Upper lobe of right lung (tissue), 1 donor: ENCODE data around the gene C1QL4. TPM values are rescaled to one million over a fixed set of nuclear protein-coding genes. Genes with fewer than 3 reads are reported as not detected.
A peak's percentile ranks its signal among the peaks of the same experiment; 100 is the strongest.

Experiments
- ATAC-seq: fragments of 200-7000 bp; cut with Tn5 transposase; one replicate; pipeline ENCODE4 v1.9.1; 2020; ENCODE audit warnings: mild to moderate bottlenecking, moderate library complexity
- DNase-seq: peaks from one replicate; pipeline ENCODE4 v3.0.0-alpha.2; 2020
- H3K27ac ChIP-seq: fragments of 200-600 bp; one replicate; pipeline ENCODE4 v1.8.0; 2022
- H3K27me3 ChIP-seq: fragments of 200-600 bp; one replicate; pipeline ENCODE4 v1.8.0; 2022; ENCODE audit warnings: mild to moderate bottlenecking
- H3K36me3 ChIP-seq: fragments of 200-600 bp; one replicate; pipeline ENCODE4 v1.8.0; 2022
- H3K4me1 ChIP-seq: fragments of 200-600 bp; one replicate; pipeline ENCODE4 v1.8.0; 2022
- H3K4me3 ChIP-seq: fragments of 200-600 bp; one replicate; pipeline ENCODE4 v1.8.0; 2022; ENCODE audit warnings: mild to moderate bottlenecking
- H3K9me3 ChIP-seq: fragments of 200-600 bp; one replicate; pipeline ENCODE4 v1.8.0; 2022
- intact Hi-C: fragments of 100-400 bp; cut with DNase I; formaldehyde crosslinking; loops from one replicate; pipeline ENCODE4 v1.11.0; 2022
- total RNA-seq: library from RNA; stranded (reverse); fragmentation: NEBNext Ultra II Directional; extraction: Animal tissue kit (Norgen Biotek cat#: 25700); gene quantifications from one replicate; pipeline ENCODE4 v1.2.1, GENCODE V29; 2021
- TF ChIP-seq, protein P1 (sequence below): fragments of 200-600 bp; IDR thresholded peaks from one replicate; pipeline ENCODE4 v1.8.0; 2022; ENCODE audit warnings: antibody characterized with exemption
- donor health status: DM: no; HTN: yes; CAD: no; lungs with severe emphysema.

The C1QL4 gene
- total RNA-seq, 1 donor from 2014 or later, result not detected

DNA sequence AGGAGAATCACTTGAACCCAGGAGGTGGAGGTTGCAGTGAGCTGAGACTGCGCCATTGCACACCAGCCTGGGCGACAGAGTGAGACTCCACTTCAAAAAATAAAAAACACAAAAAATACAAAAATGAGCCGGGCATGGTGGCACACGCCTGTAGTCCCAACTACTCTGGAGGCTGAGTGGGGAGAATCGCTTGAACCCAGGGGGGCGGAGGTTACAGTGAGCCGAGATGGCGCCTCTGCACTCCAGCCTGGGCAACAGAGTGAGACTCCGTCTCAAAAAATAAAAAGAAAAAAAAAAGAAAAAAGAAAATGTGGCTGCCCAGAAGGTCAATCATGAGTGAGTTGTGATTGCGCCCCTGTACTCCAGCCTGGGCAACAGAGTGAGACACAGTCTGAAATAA is 18.9 kb upstream of the C1QL4 start:
- TF ChIP-seq, protein P1, sequence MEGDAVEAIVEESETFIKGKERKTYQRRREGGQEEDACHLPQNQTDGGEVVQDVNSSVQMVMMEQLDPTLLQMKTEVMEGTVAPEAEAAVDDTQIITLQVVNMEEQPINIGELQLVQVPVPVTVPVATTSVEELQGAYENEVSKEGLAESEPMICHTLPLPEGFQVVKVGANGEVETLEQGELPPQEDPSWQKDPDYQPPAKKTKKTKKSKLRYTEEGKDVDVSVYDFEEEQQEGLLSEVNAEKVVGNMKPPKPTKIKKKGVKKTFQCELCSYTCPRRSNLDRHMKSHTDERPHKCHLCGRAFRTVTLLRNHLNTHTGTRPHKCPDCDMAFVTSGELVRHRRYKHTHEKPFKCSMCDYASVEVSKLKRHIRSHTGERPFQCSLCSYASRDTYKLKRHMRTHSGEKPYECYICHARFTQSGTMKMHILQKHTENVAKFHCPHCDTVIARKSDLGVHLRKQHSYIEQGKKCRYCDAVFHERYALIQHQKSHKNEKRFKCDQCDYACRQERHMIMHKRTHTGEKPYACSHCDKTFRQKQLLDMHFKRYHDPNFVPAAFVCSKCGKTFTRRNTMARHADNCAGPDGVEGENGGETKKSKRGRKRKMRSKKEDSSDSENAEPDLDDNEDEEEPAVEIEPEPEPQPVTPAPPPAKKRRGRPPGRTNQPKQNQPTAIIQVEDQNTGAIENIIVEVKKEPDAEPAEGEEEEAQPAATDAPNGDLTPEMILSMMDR, result no peak
- ATAC-seq, result no peak
- H3K4me1 ChIP-seq, result peaks cover 5% of the 10 kb centered on the region
- no peak overlapping the region for H3K4me3 ChIP-seq
- H3K9me3 ChIP-seq, result no peaks in the 10 kb centered on the region
- H3K27me3 ChIP-seq, result peaks cover 32% of the 10 kb centered on the region
- H3K27ac ChIP-seq, result no peak overlapping the region
- DNase-seq, result no peak
- intact Hi-C loops, result loop anchor here (5.0 kb wide), 1 partner anchor 161 kb away; no protein-coding TSS in a partner anchor
- H3K36me3 ChIP-seq, result no peaks in the 10 kb centered on the region

DNA sequence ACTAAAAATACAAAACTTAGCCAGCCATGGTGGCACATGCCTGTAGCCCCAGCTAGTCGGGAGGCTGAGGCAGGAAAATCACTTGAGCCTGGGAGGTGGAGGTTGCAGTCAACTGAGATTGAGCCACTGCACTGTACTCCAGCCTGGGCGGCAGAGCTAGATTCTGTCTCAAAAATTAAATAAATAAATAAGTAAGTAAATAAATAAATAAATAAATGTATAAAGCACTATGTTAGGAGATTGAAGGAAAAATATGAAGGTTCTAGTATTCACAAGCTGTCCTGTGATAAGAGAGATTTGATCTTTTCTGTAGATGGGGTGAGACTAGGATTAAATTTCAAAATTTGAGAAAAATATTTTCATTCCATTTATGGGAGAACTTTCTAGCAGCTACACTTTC is 15.4 kb upstream of the C1QL4 start:
- TF ChIP-seq, protein P1, result no peak
- H3K27ac ChIP-seq, result no peak overlapping the region
- DNase-seq (peak; percentile 9), ATAC-seq (no peak)
- H3K4me3 ChIP-seq, result no peak overlapping the region
- peaks cover 65% of the 10 kb centered on the region for H3K27me3 ChIP-seq
- H3K9me3 ChIP-seq, result no peaks in the 10 kb centered on the region
- intact Hi-C loops, result no loop called here
- peaks cover 10% of the 10 kb centered on the region for H3K4me1 ChIP-seq
- no peaks in the 10 kb centered on the region for H3K36me3 ChIP-seq

DNA sequence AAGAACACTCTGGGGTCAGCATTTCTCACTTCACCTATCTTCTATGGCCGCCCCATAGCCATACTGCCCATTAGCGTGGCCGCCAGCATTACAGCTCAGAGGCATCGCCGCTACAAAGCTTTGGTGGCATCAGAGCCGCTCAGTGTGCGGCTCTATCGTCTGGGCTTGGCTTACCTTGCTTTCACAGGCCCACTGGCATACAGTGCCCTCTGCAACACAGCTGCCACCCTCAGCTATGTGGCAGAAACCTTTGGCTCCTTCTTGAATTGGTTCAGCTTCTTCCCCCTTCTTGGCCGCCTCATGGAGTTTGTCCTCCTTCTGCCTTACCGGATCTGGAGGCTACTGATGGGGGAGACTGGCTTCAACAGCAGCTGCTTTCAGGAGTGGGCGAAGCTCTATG is 12.3 kb upstream of the C1QL4 start:
- Histone ChIP-seq H3K27me3 (peaks cover 94% of the 10 kb centered on the region), H3K4me3 (no peak overlapping the region), H3K36me3 (no peaks in the 10 kb centered on the region), H3K27ac (no peak overlapping the region), H3K9me3 (no peaks in the 10 kb centered on the region), H3K4me1 (peaks cover 34% of the 10 kb centered on the region)
- ATAC-seq (no peak), DNase-seq (peak; percentile 31)
- intact Hi-C loops, result loop anchor here (10.0 kb wide), 1 partner anchor 64 kb away; no protein-coding TSS in a partner anchor
- TF ChIP-seq, protein P1, result no peak

DNA sequence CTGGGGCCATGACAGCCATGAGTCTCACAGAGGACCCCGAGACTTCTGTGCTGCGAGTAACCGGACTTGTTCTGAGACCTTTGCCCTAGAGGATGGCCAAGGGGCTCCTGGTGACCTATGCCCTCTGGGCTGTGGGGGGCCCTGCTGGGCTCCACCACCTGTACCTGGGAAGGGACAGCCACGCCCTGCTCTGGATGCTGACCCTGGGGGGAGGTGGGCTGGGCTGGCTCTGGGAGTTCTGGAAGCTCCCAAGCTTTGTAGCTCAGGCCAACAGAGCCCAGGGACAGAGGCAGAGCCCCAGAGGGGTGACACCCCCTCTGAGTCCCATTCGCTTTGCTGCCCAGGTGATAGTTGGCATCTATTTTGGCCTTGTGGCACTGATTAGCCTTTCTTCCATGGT is 11.8 kb upstream of the C1QL4 start:
- DNase-seq (peak; percentile 29), ATAC-seq (no peak)
- H3K36me3 ChIP-seq, result no peaks in the 10 kb centered on the region
- peaks cover 94% of the 10 kb centered on the region for H3K27me3 ChIP-seq
- H3K27ac ChIP-seq, result no peak overlapping the region
- TF ChIP-seq, protein P1, result no peak
- peaks cover 34% of the 10 kb centered on the region for H3K4me1 ChIP-seq
- intact Hi-C loops, result loop anchor here (10.0 kb wide), 1 partner anchor 64 kb away; no protein-coding TSS in a partner anchor
- H3K9me3 ChIP-seq, result no peaks in the 10 kb centered on the region
- no peak overlapping the region for H3K4me3 ChIP-seq

DNA sequence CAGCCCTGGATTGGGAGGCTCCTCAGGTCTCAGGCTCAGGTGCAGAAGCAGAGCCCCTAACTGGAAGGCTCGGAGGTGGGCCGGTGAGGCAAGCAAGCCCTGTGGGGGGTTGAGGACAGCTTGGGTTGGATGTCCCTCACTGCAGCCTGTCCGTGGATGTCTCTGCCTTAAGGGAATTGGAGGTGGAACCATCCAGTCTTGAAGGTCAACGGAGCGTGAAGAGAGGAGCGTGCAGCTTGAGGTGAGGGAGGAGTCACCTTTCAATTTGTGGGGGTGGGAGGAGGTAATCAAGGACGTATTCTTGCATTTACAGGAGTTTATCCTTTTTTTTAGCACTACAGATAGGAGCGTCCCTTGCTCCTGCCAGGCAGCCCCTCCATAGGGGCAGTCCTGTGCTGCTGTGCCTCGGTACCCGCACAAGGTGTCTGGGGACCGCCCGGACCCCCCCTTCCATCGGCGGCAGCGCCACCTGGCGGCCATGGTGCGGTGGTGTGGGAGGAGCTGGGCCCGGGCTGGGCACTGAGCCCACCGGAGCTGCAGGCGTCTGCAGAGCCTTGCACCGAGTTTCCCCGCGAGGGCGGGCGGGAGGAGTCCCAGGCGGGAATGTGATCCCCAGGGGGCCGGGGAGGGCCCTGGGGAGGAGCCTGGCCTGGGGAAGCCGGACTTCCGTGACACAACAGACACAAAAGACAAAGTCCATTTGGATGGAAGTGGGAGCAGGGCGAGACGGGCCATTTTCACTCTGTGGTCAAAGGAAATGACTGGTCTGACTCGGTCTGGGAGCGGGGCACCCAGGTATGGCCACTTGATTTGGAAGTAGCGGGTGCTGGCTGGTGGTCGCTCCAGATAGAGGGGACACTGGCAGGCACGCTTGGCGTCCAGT is 10.6 kb upstream of the C1QL4 start:
- TF ChIP-seq, protein P1, result peak; percentile 95
- H3K4me1 ChIP-seq, result peaks cover 44% of the 10 kb centered on the region
- H3K27me3 ChIP-seq, result peaks cover 97% of the 10 kb centered on the region
- intact Hi-C loops, result loop anchor here (10.0 kb wide), 1 partner anchor 63 kb away; no protein-coding TSS in a partner anchor
- no peak overlapping the region for H3K27ac ChIP-seq
- ATAC-seq (peak; percentile 86), DNase-seq (peak; percentile 86)
- no peaks in the 10 kb centered on the region for H3K9me3 ChIP-seq
- H3K4me3 ChIP-seq, result peak overlapping the region; percentile 19
- no peaks in the 10 kb centered on the region for H3K36me3 ChIP-seq
